Uterus (tissue), 4 donors: Measurements from ENCODE around the gene FAM167B. TPM values are rescaled to one million over a fixed set of nuclear protein-coding genes. Genes with fewer than 3 reads are reported as not detected.
A peak's percentile ranks its signal among the peaks of the same experiment; 100 is the strongest.

Experiments used
- DNase-seq, 2 donors: peaks; one replicate each; pipeline ENCODE4 v3.0.0-alpha.2; 2019 to 2020
- H3K27ac ChIP-seq, 2 donors: fragments of 200-600 bp; sonication (generic); 1 replicate in 1 of 2; 2 replicates in 1 of 2; pipeline ENCODE4 v1.5.1; 2016 to 2018
- H3K27me3 ChIP-seq, 2 donors: fragments of 200-600 bp; sonication (generic); one replicate each; pipeline ENCODE4 v1.5.1; 2018 to 2019; ENCODE audit warnings: control low read depth in 1 of 2
- H3K36me3 ChIP-seq, 2 donors: fragments of 200-600 bp; sonication (generic); one replicate each; pipeline ENCODE4 v1.5.1; 2019; ENCODE audit warnings: control low read depth in 1 of 2
- H3K4me1 ChIP-seq, 2 donors: fragments of 200-600 bp; sonication (generic); one replicate each; pipeline ENCODE4 v1.5.1; 2018 to 2019; ENCODE audit warnings: control low read depth in 1 of 2
- H3K4me3 ChIP-seq, 2 donors: fragments of 200-600 bp; sonication (generic); 1 replicate in 1 of 2; 2 replicates in 1 of 2; pipeline ENCODE4 v1.5.1; 2018 to 2019; ENCODE audit warnings: mild to moderate bottlenecking in 1 of 2
- H3K9me3 ChIP-seq, 2 donors: fragments of 200-600 bp; sonication (generic); one replicate each; pipeline ENCODE4 v1.5.1; 2019; ENCODE audit warnings: control low read depth in 1 of 2
- POLR2A ChIP-seq, 2 donors: fragments of 450-650 bp; IDR thresholded peaks; one replicate each; pipeline ENCODE4 v1.6.1; 2016; ENCODE audit warnings: antibody characterized with exemption in 2 of 2, mild to moderate bottlenecking in 1 of 2, moderate library complexity in 1 of 2
- intact Hi-C: fragments of 100-400 bp; cut with DNase I; formaldehyde crosslinking; loops from one replicate; pipeline ENCODE4 v1.15.1; 2023; ENCODE audit warnings: low total_unique reads
- total RNA-seq, 4 donors: library from RNA; depleted of rRNA in 3 of 4; stranded (reverse); fragments of >200 nt in 3 of 4; gene quantifications; one replicate each; pipeline versions ENCODE4 v1.1.0 to v1.2.4, GENCODE V29; 2014 to 2023
- TF ChIP-seq, protein P1 (sequence below), 4 experiments: fragments of 200-600 bp in 2 of 4; fragments of 450-650 bp in 2 of 4; sonication (generic) in 2 of 4; IDR thresholded peaks; one replicate each; pipeline ENCODE4 v1.5.1; 2016 to 2019; ENCODE audit warnings: antibody characterized with exemption in 4 of 4, mild to moderate bottlenecking in 2 of 4, moderate library complexity in 1 of 4
- donor health status: DM: yes; HTN: yes; CAD: no.

FAM167B gene
- total RNA-seq, 4 donors from 2014 or later = 1.2 to 29.0 (median 13.1) TPM; not detected in 1

- H3K36me3 ChIP-seq = no peaks in the 10 kb centered on the region
- TF ChIP-seq, protein P1, sequence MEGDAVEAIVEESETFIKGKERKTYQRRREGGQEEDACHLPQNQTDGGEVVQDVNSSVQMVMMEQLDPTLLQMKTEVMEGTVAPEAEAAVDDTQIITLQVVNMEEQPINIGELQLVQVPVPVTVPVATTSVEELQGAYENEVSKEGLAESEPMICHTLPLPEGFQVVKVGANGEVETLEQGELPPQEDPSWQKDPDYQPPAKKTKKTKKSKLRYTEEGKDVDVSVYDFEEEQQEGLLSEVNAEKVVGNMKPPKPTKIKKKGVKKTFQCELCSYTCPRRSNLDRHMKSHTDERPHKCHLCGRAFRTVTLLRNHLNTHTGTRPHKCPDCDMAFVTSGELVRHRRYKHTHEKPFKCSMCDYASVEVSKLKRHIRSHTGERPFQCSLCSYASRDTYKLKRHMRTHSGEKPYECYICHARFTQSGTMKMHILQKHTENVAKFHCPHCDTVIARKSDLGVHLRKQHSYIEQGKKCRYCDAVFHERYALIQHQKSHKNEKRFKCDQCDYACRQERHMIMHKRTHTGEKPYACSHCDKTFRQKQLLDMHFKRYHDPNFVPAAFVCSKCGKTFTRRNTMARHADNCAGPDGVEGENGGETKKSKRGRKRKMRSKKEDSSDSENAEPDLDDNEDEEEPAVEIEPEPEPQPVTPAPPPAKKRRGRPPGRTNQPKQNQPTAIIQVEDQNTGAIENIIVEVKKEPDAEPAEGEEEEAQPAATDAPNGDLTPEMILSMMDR (IDR thresholded peaks at IDR 0.05) = no peak
- TF ChIP-seq POLR2A (IDR thresholded peaks at IDR 0.05) = no peak
- no peak overlapping the region for H3K27ac ChIP-seq
- DNase-seq = no peak
- no peaks in the 10 kb centered on the region for H3K9me3 ChIP-seq
- no peak overlapping the region for H3K4me3 ChIP-seq
- peaks cover 0 to 5% of the 10 kb centered on the region in 2 donors for H3K4me1 ChIP-seq
- H3K27me3 ChIP-seq = no peaks in the 10 kb centered on the region
- intact Hi-C loops = no loop called here
These were observed 38.6 kb upstream of the FAM167B start for GRCh38 chr1:32208469-32208868.

GRCh38 chr1:32208891-32209328, 38.1 kb upstream of the FAM167B start, which contains the start of gene DCDC2B:
Gene DCDC2B (plus strand): TSS chr1:32209089. CDS start chr1:32209094, 5 bp downstream.
- Histone ChIP-seq H3K9me3 (no peaks in the 10 kb centered on the region), H3K4me3 (no peak within 1 kb of the TSS), H3K36me3 (no peaks in the 10 kb centered on the region), H3K4me1 (peaks cover 0 to 5% of the 10 kb centered on the region in 2 donors), H3K27ac (no peak within 1 kb of the TSS), H3K27me3 (no peaks in the 10 kb centered on the region)
- no peak for TF ChIP-seq POLR2A (IDR thresholded peaks at IDR 0.05)
- TF ChIP-seq, protein P1 (IDR thresholded peaks at IDR 0.05) = no peak
- DNase-seq = peak in 1 of 2 donors; percentile 38
- intact Hi-C loops = no loop called here

DNA sequence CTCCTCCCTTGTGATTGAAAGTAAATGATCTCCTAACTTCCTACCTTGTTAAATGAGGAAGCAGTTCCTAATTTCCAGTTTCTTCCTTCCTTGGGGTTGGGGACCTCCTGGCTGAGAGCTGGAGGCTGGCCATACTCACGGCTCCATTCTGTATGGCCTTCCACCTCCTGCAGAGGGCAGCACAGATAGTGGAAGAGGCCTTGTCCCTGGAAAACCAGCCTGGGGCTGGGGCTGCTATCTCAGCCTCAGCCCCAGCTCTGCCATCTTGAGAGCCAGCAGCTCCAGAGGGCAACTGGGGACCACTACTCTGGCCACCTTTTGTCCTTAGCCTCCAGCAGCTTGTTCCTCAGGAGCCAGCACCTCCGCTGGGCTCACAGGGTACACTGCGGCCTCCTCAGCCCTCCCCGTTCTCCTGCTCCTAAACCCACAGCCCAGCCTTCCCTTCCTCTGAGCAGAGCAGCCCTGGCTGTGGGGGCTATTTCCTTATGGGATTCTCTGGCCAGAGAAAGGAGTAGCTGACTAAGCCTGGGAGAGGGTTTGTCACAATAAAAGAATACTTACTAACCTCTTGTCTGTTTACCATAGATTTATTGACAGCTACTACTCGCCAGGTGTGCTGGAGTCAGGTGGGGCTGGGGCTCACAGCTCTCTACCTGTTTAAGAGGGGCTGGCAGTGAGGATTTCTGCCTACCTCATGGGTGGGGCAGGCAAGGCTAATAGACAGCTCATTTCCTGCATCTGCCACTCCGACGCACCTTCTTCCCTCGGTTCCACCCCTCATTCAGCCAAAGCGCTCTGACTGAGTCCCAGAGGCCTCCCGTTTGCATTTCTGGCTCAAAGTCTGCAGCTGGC, 31.2 kb upstream of the FAM167B start:
- DNase-seq = peak; percentile 41 to 42
- no peaks in the 10 kb centered on the region for H3K36me3 ChIP-seq
- intact Hi-C loops = no loop called here

GRCh38 chr1:32216566-32216965, 30.5 kb upstream of the FAM167B start:
- TF ChIP-seq, protein P1 (IDR thresholded peaks at IDR 0.05) = no peak
- no peak for TF ChIP-seq POLR2A (IDR thresholded peaks at IDR 0.05)
- no peak overlapping the region for H3K27ac ChIP-seq
- no peaks in the 10 kb centered on the region for H3K9me3 ChIP-seq
- intact Hi-C loops = no loop called here
- H3K4me3 ChIP-seq = no peak overlapping the region
- no peaks in the 10 kb centered on the region for H3K27me3 ChIP-seq
- peaks cover 4 to 6% of the 10 kb centered on the region in 2 donors for H3K4me1 ChIP-seq
- H3K36me3 ChIP-seq = no peaks in the 10 kb centered on the region
- DNase-seq = no peak

More for the DNA sequence above, 31.2 kb upstream of the FAM167B start:
- Histone ChIP-seq H3K27ac (no peak overlapping the region), H3K9me3 (no peaks in the 10 kb centered on the region), H3K4me3 (no peak overlapping the region), H3K4me1 (peaks cover 1 to 3% of the 10 kb centered on the region in 2 donors), H3K27me3 (no peaks in the 10 kb centered on the region)
- TF ChIP-seq, protein P1 (IDR thresholded peaks at IDR 0.05) = peak; percentile 47 to 72 (median 59)
- TF ChIP-seq POLR2A (IDR thresholded peaks at IDR 0.05) = no peak

GRCh38 chr1:32219022-32219421, 28.0 kb upstream of the FAM167B start:
- no peak overlapping the region for H3K27ac ChIP-seq
- no peak overlapping the region for H3K4me3 ChIP-seq
- no peaks in the 10 kb centered on the region for H3K9me3 ChIP-seq
- H3K27me3 ChIP-seq = no peaks in the 10 kb centered on the region
- no peaks in the 10 kb centered on the region for H3K36me3 ChIP-seq
- no peak for DNase-seq
- no peak for TF ChIP-seq POLR2A (IDR thresholded peaks at IDR 0.05)
- TF ChIP-seq, protein P1 (IDR thresholded peaks at IDR 0.05) = no peak
- peaks cover 4 to 16% of the 10 kb centered on the region in 2 donors for H3K4me1 ChIP-seq
- intact Hi-C loops = no loop called here
